ENCODE measurements around the gene SCYL2.

DNA sequence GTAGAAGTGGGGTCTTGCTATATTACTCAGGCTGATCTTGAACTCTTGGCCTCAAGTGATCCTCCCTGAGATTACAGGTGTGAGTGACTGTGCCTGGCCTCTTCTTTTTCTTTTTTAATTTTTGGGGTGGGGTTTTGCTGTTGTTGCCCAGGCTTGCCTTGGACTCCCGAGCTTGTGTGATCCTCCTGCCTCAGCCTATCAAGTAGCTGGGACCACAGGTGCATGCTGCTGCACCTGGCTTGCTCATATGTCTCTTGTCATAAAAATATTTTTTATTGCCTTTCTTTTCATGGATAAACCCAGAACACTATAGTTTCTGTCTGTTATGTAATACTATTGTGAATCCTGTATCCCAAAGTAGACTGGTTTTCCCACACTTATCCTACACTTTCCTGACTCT lies 26.0 kb downstream of the SCYL2 start:
- TF ChIP-seq, protein P1, sequence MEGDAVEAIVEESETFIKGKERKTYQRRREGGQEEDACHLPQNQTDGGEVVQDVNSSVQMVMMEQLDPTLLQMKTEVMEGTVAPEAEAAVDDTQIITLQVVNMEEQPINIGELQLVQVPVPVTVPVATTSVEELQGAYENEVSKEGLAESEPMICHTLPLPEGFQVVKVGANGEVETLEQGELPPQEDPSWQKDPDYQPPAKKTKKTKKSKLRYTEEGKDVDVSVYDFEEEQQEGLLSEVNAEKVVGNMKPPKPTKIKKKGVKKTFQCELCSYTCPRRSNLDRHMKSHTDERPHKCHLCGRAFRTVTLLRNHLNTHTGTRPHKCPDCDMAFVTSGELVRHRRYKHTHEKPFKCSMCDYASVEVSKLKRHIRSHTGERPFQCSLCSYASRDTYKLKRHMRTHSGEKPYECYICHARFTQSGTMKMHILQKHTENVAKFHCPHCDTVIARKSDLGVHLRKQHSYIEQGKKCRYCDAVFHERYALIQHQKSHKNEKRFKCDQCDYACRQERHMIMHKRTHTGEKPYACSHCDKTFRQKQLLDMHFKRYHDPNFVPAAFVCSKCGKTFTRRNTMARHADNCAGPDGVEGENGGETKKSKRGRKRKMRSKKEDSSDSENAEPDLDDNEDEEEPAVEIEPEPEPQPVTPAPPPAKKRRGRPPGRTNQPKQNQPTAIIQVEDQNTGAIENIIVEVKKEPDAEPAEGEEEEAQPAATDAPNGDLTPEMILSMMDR (conservative IDR thresholded peaks at IDR 0.05; ENCODE audit: low read depth, low read length), result no peak
- TF ChIP-seq EZH2 (IDR thresholded peaks at IDR 0.05; ENCODE audit: low read length, unreplicated experiment), result no peak
